Adrenal gland (tissue), 5 donors: ENCODE data around the gene CEACAM6.

Source experiments
- CTCF ChIP-seq, 6 experiments: fragments of 450-650 bp in 4 of 6; fragments of 200-600 bp in 2 of 6; sonication (generic) in 1 of 6; IDR thresholded peaks; 1 replicate in 5 of 6; 2 replicates in 1 of 6; pipeline versions ENCODE4 v1.5.1 to v1.8.0; 2016 to 2021; ENCODE audit warnings: antibody characterized with exemption in 6 of 6, mild to moderate bottlenecking in 2 of 6, moderate library complexity in 1 of 6
- POLR2A ChIP-seq, 2 donors: fragments of 450-650 bp; IDR thresholded peaks; one replicate each; pipeline ENCODE4 v1.6.1; 2017; ENCODE audit warnings: antibody characterized with exemption in 2 of 2, mild to moderate bottlenecking in 2 of 2, moderate library complexity in 1 of 2
- donor health status: DM: no; HTN: no; CAD: no.

DNA sequence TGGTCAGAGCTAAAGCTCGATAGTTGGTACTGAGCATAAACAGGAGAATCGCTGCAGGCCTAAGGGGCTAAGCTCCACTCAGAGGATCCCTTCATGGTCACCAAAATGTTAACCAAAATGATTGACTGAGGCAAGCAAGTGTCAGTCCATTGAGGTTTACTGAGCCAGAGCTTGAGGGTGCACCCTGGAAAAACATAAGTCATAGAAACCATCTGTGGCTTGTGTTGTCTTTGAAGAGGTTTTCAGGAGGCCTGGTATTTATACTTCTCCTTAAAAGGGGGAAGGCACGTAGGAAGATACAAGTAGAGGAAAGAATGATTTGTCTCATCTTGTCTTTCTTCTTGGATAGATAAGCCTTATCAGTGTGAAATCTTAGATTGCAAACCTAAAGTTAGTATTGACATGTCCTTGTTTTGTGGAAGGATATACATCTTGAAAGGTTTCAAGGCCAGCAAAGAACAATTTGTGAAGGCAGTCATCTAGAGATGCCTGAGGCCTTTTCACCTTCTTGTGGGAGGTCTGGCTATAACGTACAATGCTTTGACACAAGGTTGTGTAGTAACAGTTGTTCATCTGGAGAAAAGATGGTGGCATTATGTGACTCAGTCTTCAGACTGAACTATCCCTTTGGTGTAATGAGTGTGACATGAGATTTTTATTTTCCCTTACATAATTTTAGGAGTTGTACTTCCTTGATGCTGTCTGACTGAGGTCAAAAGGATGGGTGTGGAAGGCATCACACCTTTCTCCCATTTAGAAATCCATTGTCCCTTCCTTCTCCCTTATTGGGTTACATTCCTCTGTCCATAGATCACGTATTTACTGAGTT is 14.7 kb upstream of the CEACAM6 start:
- TF ChIP-seq CTCF (IDR thresholded peaks at IDR 0.05) (no peak), POLR2A (IDR thresholded peaks at IDR 0.05) (no peak)
